Calu3 (cell line): ENCODE results near the gene NCBP2L. TPM values are rescaled to one million over a fixed set of nuclear protein-coding genes. Genes with fewer than 3 reads are reported as not detected.
A peak's percentile ranks its signal among the peaks of the same experiment; 100 is the strongest.

Experiments used
- BruUV-seq: library from RNA; stranded (reverse); fragments of 400-500 nt; replicated peaks from 2 replicates; lab custom pipeline; 2021; lab: Mats Ljungman, UMichigan
- CTCF ChIA-PET: fragments of 300-600 bp; sonication (Branson Sonifier 250); formaldehyde crosslinking; loops from one replicate; lab custom pipeline; 2022; ENCODE audit warnings: antibody characterized with exemption; lab: Charles Lee
- DNase-seq: peaks from one replicate; pipeline ENCODE4 v3.0.0; 2022
- H3K27ac Mint-ChIP-seq: one replicate; pipeline ENCODE4 v1.8.0; 2022; ENCODE audit warnings: mixed read lengths; ENCODE audit not compliant: unreplicated experiment
- H3K27me3 Mint-ChIP-seq: one replicate; pipeline ENCODE4 v1.8.0; 2022; ENCODE audit warnings: mixed read lengths; ENCODE audit not compliant: unreplicated experiment
- H3K36me3 Mint-ChIP-seq: one replicate; pipeline ENCODE4 v1.8.0; 2022; ENCODE audit warnings: mild to moderate bottlenecking, moderate library complexity, mixed read lengths; ENCODE audit not compliant: insufficient read depth, unreplicated experiment
- H3K4me1 Mint-ChIP-seq: one replicate; pipeline ENCODE4 v1.8.0; 2022; ENCODE audit warnings: mild to moderate bottlenecking, low read depth, mixed read lengths; ENCODE audit not compliant: unreplicated experiment
- H3K4me3 Mint-ChIP-seq: one replicate; pipeline ENCODE4 v1.8.0; 2022; ENCODE audit warnings: mild to moderate bottlenecking, low read depth, moderate library complexity, mixed read lengths; ENCODE audit not compliant: unreplicated experiment
- H3K9me3 Mint-ChIP-seq: one replicate; pipeline ENCODE4 v1.8.0; 2022; ENCODE audit warnings: low read depth, mixed read lengths; ENCODE audit not compliant: unreplicated experiment
- CTCF ChIP-seq: fragments of 200-600 bp; IDR thresholded peaks from one replicate; pipeline ENCODE4 v1.8.0; 2022; ENCODE audit warnings: antibody characterized with exemption; ENCODE audit not compliant: unreplicated experiment
- intact Hi-C: fragments of 100-400 bp; cut with micrococcal nuclease; formaldehyde crosslinking; loops from one replicate; pipeline ENCODE4 v1.10.0; 2022; ENCODE audit not compliant: unreplicated experiment
- total RNA-seq: library from RNA; stranded (reverse); gene quantifications from 2 replicates; pipeline ENCODE4 v1.2.3, GENCODE V29; 2022

Gene NCBP2L
- total RNA-seq, 1 experiment from 2014 or later = not detected

- peak; percentile 69 for DNase-seq
- intact Hi-C loops = no loop called here
- Mint-ChIP-seq H3K36me3 (peaks cover 14% of the 10 kb centered on the region), H3K27me3 (no peaks in the 10 kb centered on the region), H3K4me3 (peak within 1 kb of the TSS; percentile 77), H3K4me1 (peaks cover 30% of the 10 kb centered on the region), H3K9me3 (no peaks in the 10 kb centered on the region), H3K27ac (no peak within 1 kb of the TSS)
- no peak for TF ChIP-seq CTCF
- CTCF ChIA-PET = interaction anchor here (0.5 kb wide), 1 partner anchor 1428 kb away, joined by 4 read pairs; no protein-coding TSS in a partner anchor
- no TSS peak for BruUV-seq
These were observed 48.2 kb downstream of the NCBP2L start, which contains the start of gene MID2 for GRCh38 chrX:107825698-107826237. MID2 (plus strand) TSS chrX:107825866; CDS start chrX:107826427, 561 bp downstream.

- DNase-seq = peak; percentile 49
These were observed 48.9 kb downstream of the NCBP2L start for GRCh38 chrX:107826238-107827029.

GRCh38 chrX:107827030-107827831 lies 49.7 kb downstream of the NCBP2L start:
- Mint-ChIP-seq H3K27ac (peak overlapping the region; percentile 26), H3K27me3 (no peaks in the 10 kb centered on the region), H3K4me3 (peak overlapping the region; percentile 77), H3K9me3 (no peaks in the 10 kb centered on the region), H3K4me1 (peaks cover 30% of the 10 kb centered on the region), H3K36me3 (peaks cover 14% of the 10 kb centered on the region)
- no peak for DNase-seq
- BruUV-seq = TSS peak; percentile 21
- TF ChIP-seq CTCF = no peak
- intact Hi-C loops = no loop called here
- CTCF ChIA-PET = interaction anchor here (0.5 kb wide), 1 partner anchor 347 kb away, joined by 3 read pairs; no protein-coding TSS in a partner anchor

More at GRCh38 chrX:107826238-107827029, 48.9 kb downstream of the NCBP2L start:
- peak overlapping the region; percentile 26 for H3K27ac Mint-ChIP-seq
- no peaks in the 10 kb centered on the region for H3K9me3 Mint-ChIP-seq
- H3K27me3 Mint-ChIP-seq = no peaks in the 10 kb centered on the region
- H3K4me1 Mint-ChIP-seq = peaks cover 30% of the 10 kb centered on the region
- peaks cover 14% of the 10 kb centered on the region for H3K36me3 Mint-ChIP-seq
- CTCF ChIA-PET = interaction anchor here (0.5 kb wide), 2 partner anchors 346 to 1427 kb away, joined by 3 to 4 read pairs; no protein-coding TSS in a partner anchor
- no peak for TF ChIP-seq CTCF
- no TSS peak for BruUV-seq
- peak overlapping the region; percentile 77 for H3K4me3 Mint-ChIP-seq
- intact Hi-C loops = no loop called here

GRCh38 chrX:107827852-107828251 lies 50.3 kb downstream of the NCBP2L start:
- no TSS peak for BruUV-seq
- CTCF ChIA-PET = no interaction called here
- intact Hi-C loops = no loop called here

More at GRCh38 chrX:107827852-107828251, 50.3 kb downstream of the NCBP2L start:
- no peak for TF ChIP-seq CTCF
- Mint-ChIP-seq H3K9me3 (no peaks in the 10 kb centered on the region), H3K4me3 (no peak overlapping the region), H3K27me3 (no peaks in the 10 kb centered on the region), H3K27ac (no peak overlapping the region), H3K4me1 (peaks cover 30% of the 10 kb centered on the region), H3K36me3 (peaks cover 14% of the 10 kb centered on the region)
- DNase-seq = no peak
